Stimulated activated CD4-positive, alpha-beta T cell treated with anti-CD3 and anti-CD28 coated beads, TNF-alpha, amount 100 ng/mL, for 48 hours (primary cell): ENCODE measurements around the gene SPEF2.
A peak's percentile ranks its signal among the peaks of the same experiment; 100 is the strongest.
"Not testable (repeated sequence)": the region's sequence is repeated elsewhere in the genome, so short reads cannot be mapped to it uniquely, and the experiment has no call there.

Experiments used
- DNase-seq, 3 donors: peaks; one replicate each; pipeline ENCODE4 v3.0.0-alpha.2; 2020; ENCODE audit warnings: low read depth in 3 of 3

SPEF2 gene

GRCh38 chr5:35659556-35659955, 41.9 kb downstream of the SPEF2 start:
- DNase-seq, result no peak

- no peak for DNase-seq
Measured at GRCh38 chr5:35660451-35660850, 42.8 kb downstream of the SPEF2 start.

DNA sequence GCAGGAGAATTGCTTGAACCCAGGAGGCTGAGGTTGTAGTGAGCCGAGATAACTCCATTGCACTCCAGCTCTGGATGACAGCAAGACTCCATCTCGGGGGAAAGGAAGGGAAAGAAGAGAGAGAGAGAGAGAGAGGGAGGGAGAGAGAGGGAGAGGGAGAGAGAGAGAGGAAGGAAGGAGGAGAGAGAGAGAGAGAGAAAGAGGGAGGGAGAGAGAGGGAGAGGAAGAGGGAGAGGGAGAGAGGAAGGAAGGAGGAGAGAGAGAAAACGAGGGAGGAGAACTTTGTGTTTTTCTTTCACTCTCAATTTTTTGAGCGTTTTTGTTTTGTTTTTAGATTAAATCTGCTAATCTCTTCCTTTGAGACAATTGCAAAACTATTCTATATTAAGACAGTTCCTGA, 46.9 kb downstream of the SPEF2 start:
- no peak for DNase-seq

DNA sequence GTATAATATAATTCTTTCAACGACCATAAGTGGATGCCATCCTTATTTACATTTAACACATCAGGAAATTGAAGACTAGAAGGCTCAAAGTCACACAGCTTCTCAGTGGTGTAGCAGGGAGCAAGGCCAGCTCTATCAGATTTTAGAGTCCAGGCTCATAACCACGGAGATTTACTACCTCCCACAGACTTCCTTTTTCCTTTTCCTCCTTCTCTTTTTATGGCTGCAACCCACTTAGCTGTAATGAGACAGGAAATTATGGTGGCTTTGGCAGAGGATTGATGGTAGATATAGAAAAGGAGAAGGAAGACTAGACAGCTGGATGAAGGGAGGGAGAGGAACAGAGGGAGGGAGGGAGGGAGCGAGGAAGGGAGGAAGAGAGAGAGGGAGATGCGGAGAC, 47.4 kb downstream of the SPEF2 start:
- no peak for DNase-seq

- DNase-seq, result no peak
Measured at GRCh38 chr5:35668319-35668718, 50.7 kb downstream of the SPEF2 start.

GRCh38 chr5:35668794-35669193, 51.1 kb downstream of the SPEF2 start:
- DNase-seq, result no peak

DNA sequence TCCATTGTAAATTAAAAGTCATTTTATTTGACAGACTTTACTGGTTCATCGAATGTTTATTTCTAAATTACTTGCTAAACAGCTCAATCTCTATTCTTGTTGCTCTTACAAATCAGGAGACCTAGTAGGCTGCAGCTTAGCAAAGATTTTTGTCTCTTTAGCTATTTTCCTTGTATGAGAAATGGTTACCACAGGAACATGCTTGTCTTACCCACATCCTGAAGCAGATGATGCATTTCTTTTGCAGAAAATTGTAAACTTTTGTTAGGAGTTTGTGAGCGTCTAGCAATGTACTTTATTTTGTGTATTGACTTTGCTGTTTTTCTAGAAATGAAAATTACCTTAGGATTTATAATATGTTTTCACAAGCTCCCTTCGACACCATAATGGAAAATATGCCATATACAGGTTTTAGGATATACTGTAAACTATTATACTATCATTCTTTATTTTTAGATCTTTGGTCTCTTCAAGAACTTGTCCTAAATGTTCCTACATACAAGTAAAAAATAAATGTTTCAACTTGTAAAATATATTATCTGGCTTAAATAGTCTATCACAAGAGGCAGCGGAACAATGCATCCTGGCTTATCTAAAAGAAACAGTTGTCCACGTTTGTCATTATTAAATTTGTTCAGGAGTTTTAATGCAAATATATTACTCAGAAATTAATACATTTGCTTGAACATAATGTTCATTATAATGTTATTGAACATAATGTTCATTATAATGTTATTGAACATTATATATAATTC, 54.1 kb downstream of the SPEF2 start:
- no peak for DNase-seq

DNA sequence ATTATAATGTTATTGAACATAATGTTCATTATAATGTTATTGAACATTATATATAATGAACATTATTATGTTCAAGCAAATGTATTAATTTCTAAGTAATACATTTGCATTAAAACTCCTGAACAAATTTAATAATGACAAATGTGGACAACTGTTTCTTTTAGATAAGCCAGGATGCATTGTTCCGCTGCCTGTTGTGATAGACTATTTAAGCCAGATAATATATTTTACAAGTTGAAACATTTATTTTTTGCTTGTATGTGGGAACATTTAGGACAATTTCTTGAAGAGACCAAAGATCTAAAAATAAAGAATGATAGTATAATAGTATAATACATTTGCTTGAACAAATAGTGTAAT, 54.6 kb downstream of the SPEF2 start:
- DNase-seq, result not testable (repeated sequence)

DNA sequence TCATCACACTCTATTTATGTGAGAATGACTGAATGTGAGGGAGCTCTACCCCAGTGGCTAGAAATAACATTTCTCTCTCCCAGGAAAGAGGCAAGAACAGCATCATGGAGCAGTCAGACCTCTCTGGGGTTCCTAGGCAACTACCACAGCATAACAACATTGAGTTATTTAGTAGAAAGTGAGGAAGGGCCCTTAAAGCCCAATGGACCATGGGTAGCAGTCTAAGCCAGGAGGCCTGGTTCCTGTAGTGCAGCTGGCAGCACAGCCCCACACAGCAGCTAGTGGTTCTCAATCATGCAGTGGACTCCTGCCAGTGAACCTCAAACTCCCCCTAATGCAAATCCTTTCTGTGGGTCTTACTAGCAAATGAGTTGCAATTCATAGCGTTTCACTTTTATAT, 55.3 kb downstream of the SPEF2 start:
- DNase-seq, result peak in 2 of 3 donors; percentile 4 to 8

- DNase-seq, result no peak
Measured at GRCh38 chr5:35674049-35674448, 56.4 kb downstream of the SPEF2 start.

GRCh38 chr5:35675392-35675791, 57.7 kb downstream of the SPEF2 start:
- DNase-seq, result no peak

GRCh38 chr5:35677878-35678277, 60.2 kb downstream of the SPEF2 start:
- no peak for DNase-seq

DNA sequence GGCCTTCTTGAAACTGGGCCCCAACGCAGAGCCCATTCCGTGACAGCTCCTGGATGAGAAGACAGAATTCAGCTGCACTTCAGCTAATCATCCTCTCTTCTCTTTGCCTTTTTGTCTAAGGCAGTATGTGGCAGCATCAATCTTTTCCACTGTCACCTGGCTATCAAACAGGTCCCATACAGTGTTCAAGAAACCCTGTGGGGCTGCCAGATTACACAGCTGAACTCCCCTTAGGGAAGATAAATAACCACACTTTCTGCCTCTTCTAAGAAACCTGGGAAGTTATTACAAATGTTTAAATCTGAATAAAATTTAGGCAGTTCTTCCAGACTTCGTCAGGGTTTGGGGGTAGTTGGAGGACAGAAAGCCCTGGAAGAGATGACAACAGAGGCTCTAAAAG, 61.0 kb downstream of the SPEF2 start:
- DNase-seq, result no peak

GRCh38 chr5:35679357-35679756, 61.7 kb downstream of the SPEF2 start:
- no peak for DNase-seq

DNA sequence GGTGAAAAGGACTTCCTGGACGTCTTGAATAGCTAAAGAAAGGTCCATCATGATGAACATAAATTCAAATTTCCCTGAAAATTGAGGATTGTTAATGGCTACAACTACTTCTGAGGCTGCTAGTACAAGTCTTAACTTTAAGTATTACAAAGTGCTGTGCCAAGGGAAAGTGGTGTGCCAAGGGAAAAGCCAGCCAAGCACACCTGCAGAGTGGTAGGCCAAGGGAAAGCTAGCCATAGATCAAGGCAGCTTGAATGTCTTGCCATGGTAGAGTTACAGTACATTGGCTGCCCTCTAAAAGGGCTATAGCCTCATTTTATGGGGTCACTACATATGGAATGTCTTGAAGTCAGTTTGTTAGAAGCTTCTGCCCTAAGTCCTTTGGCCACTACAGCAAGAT, 64.2 kb downstream of the SPEF2 start:
- DNase-seq, result no peak

- no peak for DNase-seq
Measured at GRCh38 chr5:35683466-35683865, 65.8 kb downstream of the SPEF2 start.

- DNase-seq, result no peak
Measured at GRCh38 chr5:35685161-35685560, 67.5 kb downstream of the SPEF2 start.

DNA sequence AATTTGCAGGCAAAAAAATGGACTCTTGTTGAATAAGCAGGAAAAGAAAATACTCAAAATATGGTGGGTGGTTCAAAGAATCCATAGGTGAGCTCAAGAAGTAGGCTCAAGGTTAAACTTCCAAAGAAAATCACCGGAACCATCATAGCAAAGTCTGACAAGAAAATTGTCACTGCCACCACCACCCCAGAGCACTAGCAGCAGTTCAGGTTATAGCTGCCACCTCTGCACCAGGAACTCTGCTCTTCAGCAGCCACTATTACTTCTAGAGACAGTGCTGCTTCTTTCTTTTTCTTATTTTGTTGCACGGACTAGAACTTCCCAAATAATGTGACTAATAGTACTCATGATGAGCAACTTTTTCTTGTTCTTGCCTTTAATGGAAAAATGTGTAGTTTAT, 70.3 kb downstream of the SPEF2 start:
- DNase-seq, result no peak

- no peak for DNase-seq
Measured at GRCh38 chr5:35694481-35694880, 76.8 kb downstream of the SPEF2 start.

DNA sequence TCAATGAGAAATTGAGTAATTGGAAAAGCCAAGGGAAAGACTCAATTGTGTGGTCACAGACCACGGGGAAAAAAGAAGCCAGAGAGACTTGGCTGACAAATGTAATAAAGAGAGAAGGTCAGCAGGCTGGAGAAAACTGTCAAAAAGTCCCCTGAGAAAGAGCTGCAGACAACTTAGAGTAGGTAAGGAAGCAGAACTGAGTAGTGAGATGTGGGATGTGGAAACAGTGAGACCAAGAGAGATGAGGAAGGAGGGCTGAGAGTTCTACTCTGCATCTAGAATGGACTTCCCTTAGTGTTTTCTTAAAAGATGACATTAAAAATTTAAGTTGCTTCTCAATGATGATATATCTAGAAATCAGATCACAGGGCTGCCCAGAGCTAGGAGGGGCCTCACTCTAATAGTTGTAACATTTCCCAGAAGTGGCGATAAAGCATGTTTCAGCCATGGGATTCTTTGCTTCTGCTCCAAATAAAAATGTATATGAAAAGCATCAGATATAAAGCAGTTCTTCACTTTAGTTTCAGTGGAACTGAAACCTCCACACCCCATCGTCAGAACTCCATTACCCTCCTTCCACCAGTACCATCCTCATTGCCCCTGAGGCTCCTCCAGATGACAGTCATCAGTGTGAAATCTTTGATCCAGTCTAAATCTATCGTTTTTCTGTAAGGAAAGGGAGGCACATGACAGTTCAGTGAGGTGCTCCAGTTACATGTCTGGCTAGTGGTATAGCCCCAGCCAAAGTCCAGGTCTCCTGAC, 80.6 kb downstream of the SPEF2 start:
- DNase-seq, result no peak

DNA sequence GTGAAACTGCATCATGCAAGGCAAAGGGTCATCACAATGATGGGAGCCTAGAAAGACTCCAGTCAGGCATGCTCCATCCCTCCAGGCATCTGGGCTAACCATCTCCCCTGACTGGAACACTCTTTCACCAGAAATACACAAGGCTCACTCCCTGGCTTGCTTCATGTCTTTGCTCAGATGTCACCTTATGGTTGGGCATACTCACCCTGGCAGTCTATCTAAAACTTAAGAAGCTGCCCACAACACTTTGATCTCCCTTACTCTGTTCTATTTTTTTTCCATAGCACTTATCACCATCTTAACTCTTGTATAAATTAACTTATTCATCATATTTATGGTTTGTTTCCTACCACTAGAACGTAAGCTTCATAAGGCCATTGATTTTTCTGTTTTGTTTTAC, 90.0 kb downstream of the SPEF2 start:
- DNase-seq, result no peak

DNA sequence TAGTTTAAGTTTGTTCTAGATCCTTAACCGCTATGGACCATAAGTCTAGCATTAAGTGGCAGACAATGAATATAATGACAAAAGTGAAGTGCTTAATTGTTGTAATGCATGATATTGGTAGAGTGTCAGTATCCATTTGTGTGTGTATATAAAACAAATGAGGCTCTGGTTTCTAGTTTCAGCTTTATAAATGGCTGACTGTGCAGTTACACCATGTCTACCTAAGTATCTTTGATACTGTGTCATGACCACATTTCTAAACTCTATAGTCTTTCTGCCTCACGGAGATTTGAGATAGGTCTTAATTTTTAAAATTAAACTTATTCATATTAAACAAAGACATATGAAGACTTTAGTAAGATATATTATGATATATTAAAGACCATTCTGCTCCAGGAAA, 92.0 kb downstream of the SPEF2 start:
- DNase-seq, result no peak

- DNase-seq, result no peak
Measured at GRCh38 chr5:35717718-35718117, 100.1 kb downstream of the SPEF2 start.

DNA sequence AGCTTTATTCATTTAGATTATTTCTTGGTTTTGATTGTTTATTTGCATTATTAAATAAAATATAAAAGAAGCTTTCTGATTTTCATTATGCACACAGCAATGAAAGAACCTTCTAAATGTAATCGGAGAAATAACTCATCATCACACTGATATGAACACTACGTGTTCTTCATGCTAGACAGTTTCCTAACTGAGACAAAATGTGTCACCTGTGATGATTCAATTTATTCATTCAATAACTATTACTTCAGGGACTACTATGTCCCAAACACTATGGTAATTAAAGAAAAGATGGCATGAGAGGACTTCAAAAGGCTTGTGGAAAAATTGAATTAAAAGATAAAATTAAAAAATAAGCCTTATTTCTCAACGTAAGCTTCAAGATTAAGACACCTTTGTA, 118.1 kb downstream of the SPEF2 start:
- DNase-seq, result no peak
